Stomach (tissue), 9 donors: ENCODE data around the gene PPP1R12A. TPM values are rescaled to one million over a fixed set of nuclear protein-coding genes. Genes with fewer than 3 reads are reported as not detected.
"Not testable (repeated sequence)": the region's sequence is repeated elsewhere in the genome, so short reads cannot be mapped to it uniquely, and the experiment has no call there.

Experiments used
- DNase-seq, 2 donors: peaks; one replicate each; pipeline versions ENCODE4 v3.0.0 to v3.0.0-alpha.2; 2013 to 2019
- H3K27ac ChIP-seq, 5 donors: fragments of 200-600 bp in 4 of 5; sonication (generic) in 4 of 5; one replicate each; pipeline ENCODE4 v1.5.1; 2013 to 2019; ENCODE audit warnings: mild to moderate bottlenecking in 1 of 5, moderate library complexity in 1 of 5
- H3K27me3 ChIP-seq, 3 donors: fragments of 200-600 bp; sonication (generic); one replicate each; pipeline ENCODE4 v1.5.1; 2017 to 2019; ENCODE audit warnings: mixed run types in 1 of 3
- H3K36me3 ChIP-seq, 4 donors: fragments of 200-600 bp; sonication (generic); 1 replicate in 3 of 4; 2 replicates in 1 of 4; pipeline ENCODE4 v1.5.1; 2016 to 2019
- H3K4me1 ChIP-seq, 4 donors: fragments of 200-600 bp; sonication (generic); one replicate each; pipeline ENCODE4 v1.5.1; 2016 to 2019
- H3K4me3 ChIP-seq, 4 donors: fragments of 200-600 bp; sonication (generic) in 3 of 4; one replicate each; pipeline ENCODE4 v1.5.1; 2016 to 2019; ENCODE audit warnings: mild to moderate bottlenecking in 1 of 4
- H3K9me3 ChIP-seq, 4 donors: fragments of 200-600 bp; sonication (generic); one replicate each; pipeline ENCODE4 v1.5.1; 2016 to 2019
- EP300 ChIP-seq: sonication (generic); formaldehyde crosslinking; IDR thresholded peaks from one replicate; pipeline ENCODE4 v1.6.1; 2017; ENCODE audit warnings: antibody characterized with exemption
- POLR2A ChIP-seq, 4 donors: fragments of 450-650 bp; IDR thresholded peaks; one replicate each; pipeline ENCODE4 v1.6.1; 2016; ENCODE audit warnings: antibody characterized with exemption in 4 of 4, control low read depth in 2 of 4, mild to moderate bottlenecking in 1 of 4, moderate library complexity in 1 of 4
- POLR2AphosphoS5 ChIP-seq, 3 donors: sonication (generic); formaldehyde crosslinking; IDR thresholded peaks; one replicate each; pipeline ENCODE4 v1.6.1; 2016; ENCODE audit warnings: antibody characterized with exemption in 3 of 3
- WGBS, 5 donors: extraction: QIAGEN DNeasy Blood & Tissue Kit in 3 of 5; methylation state at CpG; one replicate each; pipeline versions ENCODE4 v1.1.5 to v1.1.7; 2013 to 2018; 5-methylcytosine and 5-hydroxymethylcytosine counted together
- intact Hi-C: fragments of 100-400 bp; cut with DNase I; formaldehyde crosslinking; loops from one replicate; pipeline ENCODE4 v1.15.1; 2023; ENCODE audit warnings: low total_unique reads
- polyA plus RNA-seq, 3 donors: library from polyadenylated mRNA; stranded (reverse); fragments of 200-250 nt; gene quantifications; one replicate each; pipeline ENCODE4 v1.2.3, GENCODE V29; 2013
- total RNA-seq, 5 donors: library from RNA; depleted of rRNA; stranded (reverse); fragments of >200 nt; gene quantifications; one replicate each; pipeline versions ENCODE4 v1.1.0 to v1.2.3, GENCODE V29; 2014 to 2016
- TF ChIP-seq, protein P1 (sequence below), 7 experiments: fragments of 450-650 bp in 4 of 7; fragments of 200-600 bp in 3 of 7; sonication (generic) in 3 of 7; IDR thresholded peaks; one replicate each; pipeline ENCODE4 v1.5.1; 2016 to 2019; ENCODE audit warnings: antibody characterized with exemption in 7 of 7, control low read depth in 2 of 7, mild to moderate bottlenecking in 1 of 7
- donor health status: healthy with polysubstance abuse.
- donor health status: Bipolar disorder and iron deficiency.
- donor health status: healthy.

PPP1R12A gene
- total and polyA plus RNA-seq, 8 donors, result 7.5 to 425 (median 112) TPM

DNA sequence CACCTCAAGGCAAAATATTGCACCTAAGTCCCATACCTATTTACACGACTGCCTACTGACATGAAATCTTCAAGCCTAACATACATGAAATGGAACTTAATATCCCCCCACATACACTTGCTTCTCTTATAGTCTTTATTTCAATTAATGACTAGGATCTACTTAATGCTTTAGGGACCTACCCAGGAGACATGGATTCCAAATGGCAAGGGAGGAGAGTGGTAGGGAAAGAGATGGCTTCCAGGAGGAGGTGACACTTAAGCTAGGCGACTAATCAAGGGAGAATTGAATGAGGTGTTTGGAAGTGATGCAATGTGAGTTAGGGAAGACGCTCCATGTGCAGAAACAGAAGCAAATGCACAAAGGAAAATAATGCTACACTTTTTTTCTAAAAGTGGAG, 9.7 kb upstream of the PPP1R12A start:
- no peak for DNase-seq
- WGBS, 5 donors, result 85 to 92% (median 85%) methylated on average over 3 of the region's 3 CpGs
- intact Hi-C loops, result no loop called here
- H3K36me3 ChIP-seq, result no peaks in the 10 kb centered on the region
- no peak overlapping the region for H3K27ac ChIP-seq
- H3K4me1 ChIP-seq, result peaks cover 0 to 7% (median 0%) of the 10 kb centered on the region in 4 donors
- H3K9me3 ChIP-seq, result no peaks in the 10 kb centered on the region
- no peaks in the 10 kb centered on the region for H3K27me3 ChIP-seq
- H3K4me3 ChIP-seq, result no peak overlapping the region
- TF ChIP-seq POLR2A (IDR thresholded peaks at IDR 0.05) (no peak), POLR2AphosphoS5 (IDR thresholded peaks at IDR 0.05) (no peak), EP300 (no peak)

DNA sequence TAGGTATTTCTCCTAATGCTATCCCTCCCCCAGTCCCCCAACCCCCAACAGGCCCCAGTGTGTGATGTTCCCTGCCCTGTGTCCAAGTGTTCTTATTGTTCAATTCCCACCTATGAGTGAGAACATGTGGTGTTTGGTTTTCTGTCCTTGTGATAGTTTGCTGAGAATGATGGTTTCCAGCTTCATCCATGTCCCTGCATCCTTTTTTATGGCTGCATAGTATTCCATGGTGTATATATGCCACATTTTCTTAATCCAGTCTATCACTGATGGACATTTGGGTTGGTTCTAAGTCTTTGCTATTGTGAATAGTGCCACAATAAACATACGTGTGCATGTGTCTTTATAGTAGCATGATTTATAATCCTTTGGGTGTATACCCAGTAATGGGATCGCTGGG, 7.9 kb upstream of the PPP1R12A start:
- H3K27me3 ChIP-seq, H3K4me1 ChIP-seq, H3K9me3 ChIP-seq, H3K27ac ChIP-seq, H3K4me3 ChIP-seq, intact Hi-C loops, DNase-seq, H3K36me3 ChIP-seq: not testable (repeated sequence)
- 86 to 100% (median 100%) methylated on average over 2 of the region's 2 CpGs for WGBS, 5 donors

- TF ChIP-seq POLR2A (IDR thresholded peaks at IDR 0.05) (no peak), POLR2AphosphoS5 (IDR thresholded peaks at IDR 0.05) (no peak), EP300 (no peak)
- TF ChIP-seq, protein P1, sequence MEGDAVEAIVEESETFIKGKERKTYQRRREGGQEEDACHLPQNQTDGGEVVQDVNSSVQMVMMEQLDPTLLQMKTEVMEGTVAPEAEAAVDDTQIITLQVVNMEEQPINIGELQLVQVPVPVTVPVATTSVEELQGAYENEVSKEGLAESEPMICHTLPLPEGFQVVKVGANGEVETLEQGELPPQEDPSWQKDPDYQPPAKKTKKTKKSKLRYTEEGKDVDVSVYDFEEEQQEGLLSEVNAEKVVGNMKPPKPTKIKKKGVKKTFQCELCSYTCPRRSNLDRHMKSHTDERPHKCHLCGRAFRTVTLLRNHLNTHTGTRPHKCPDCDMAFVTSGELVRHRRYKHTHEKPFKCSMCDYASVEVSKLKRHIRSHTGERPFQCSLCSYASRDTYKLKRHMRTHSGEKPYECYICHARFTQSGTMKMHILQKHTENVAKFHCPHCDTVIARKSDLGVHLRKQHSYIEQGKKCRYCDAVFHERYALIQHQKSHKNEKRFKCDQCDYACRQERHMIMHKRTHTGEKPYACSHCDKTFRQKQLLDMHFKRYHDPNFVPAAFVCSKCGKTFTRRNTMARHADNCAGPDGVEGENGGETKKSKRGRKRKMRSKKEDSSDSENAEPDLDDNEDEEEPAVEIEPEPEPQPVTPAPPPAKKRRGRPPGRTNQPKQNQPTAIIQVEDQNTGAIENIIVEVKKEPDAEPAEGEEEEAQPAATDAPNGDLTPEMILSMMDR (IDR thresholded peaks at IDR 0.05), result no peak
- Histone ChIP-seq H3K4me1 (peaks cover 0 to 23% (median 15%) of the 10 kb centered on the region in 4 donors), H3K9me3 (no peaks in the 10 kb centered on the region), H3K36me3 (no peaks in the 10 kb centered on the region), H3K4me3 (no peak overlapping the region), H3K27me3 (no peaks in the 10 kb centered on the region), H3K27ac (no peak overlapping the region)
- WGBS, 5 donors, result 78 to 93% (median 80%) methylated on average over 1 of the region's 1 CpG
- intact Hi-C loops, result no loop called here
- DNase-seq, result no peak
Measured at GRCh38 chr12:79939728-79940310, 4.9 kb upstream of the PPP1R12A start.

GRCh38 chr12:79938843-79939242, 3.9 kb upstream of the PPP1R12A start:
- H3K27ac ChIP-seq, result no peak overlapping the region
- DNase-seq, result no peak
- WGBS, 5 donors, result 89 to 98% (median 91%) methylated on average over 1 of the region's 1 CpG
- no peaks in the 10 kb centered on the region for H3K36me3 ChIP-seq
- no peaks in the 10 kb centered on the region for H3K27me3 ChIP-seq
- H3K9me3 ChIP-seq, result no peaks in the 10 kb centered on the region
- intact Hi-C loops, result no loop called here
- no peak for TF ChIP-seq POLR2AphosphoS5 (IDR thresholded peaks at IDR 0.05)
- peaks cover 0 to 23% (median 14%) of the 10 kb centered on the region in 4 donors for H3K4me1 ChIP-seq
- no peak overlapping the region for H3K4me3 ChIP-seq

GRCh38 chr12:79936670-79937069, 1.8 kb upstream of the PPP1R12A start:
- no peaks in the 10 kb centered on the region for H3K9me3 ChIP-seq
- intact Hi-C loops, result no loop called here
- peak overlapping the region in 4 of 5 donors; percentile 95 to 98 (median 97) for H3K27ac ChIP-seq
- H3K4me1 ChIP-seq, result peaks cover 7 to 40% (median 27%) of the 10 kb centered on the region in 4 donors
- no peak for TF ChIP-seq POLR2A (IDR thresholded peaks at IDR 0.05)
- TF ChIP-seq, protein P1 (IDR thresholded peaks at IDR 0.05), result no peak
- no peak for TF ChIP-seq EP300
- TF ChIP-seq POLR2AphosphoS5 (IDR thresholded peaks at IDR 0.05), result no peak
- peak overlapping the region; percentile 77 to 90 (median 89) for H3K4me3 ChIP-seq
- DNase-seq, result no peak
- H3K36me3 ChIP-seq, result no peaks in the 10 kb centered on the region
- WGBS, 5 donors, result 3 to 8% (median 5%) methylated on average over 1 of the region's 1 CpG
- no peaks in the 10 kb centered on the region for H3K27me3 ChIP-seq

DNA sequence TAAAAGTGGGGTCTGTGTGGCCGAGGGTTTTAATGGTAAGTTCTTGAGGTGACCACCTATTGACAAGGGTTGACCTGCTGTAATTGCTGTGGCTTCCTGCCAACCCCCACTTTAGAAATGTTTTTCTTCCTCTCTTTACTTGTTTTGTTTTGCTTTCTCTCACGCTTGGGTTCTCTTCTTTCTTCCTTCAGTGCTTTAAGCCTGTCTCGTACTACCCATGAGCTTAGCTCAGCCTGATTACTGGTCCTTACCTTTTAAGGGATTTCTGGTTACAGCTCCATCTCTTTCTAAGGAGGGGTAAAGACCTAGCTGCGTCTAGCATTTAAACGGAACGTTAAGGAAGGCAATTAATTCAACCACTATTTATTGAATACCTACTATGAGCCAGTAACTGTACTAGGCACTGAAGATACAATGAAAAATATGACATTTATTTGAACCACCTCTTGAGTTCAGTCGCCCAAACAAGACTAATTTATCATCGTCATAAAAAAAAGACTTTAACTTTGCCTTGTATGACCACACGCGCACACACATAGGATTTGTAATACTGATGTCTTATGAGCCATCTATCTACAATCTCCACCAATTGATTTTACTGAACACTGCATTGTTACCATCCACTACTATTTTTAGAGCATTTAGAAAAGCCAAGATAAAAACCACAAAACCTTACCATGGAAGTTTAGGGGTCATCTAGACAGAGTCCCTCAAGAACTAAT, 888 bp upstream of the PPP1R12A start:
- TF ChIP-seq POLR2A (IDR thresholded peaks at IDR 0.05) (no peak), EP300 (no peak), POLR2AphosphoS5 (IDR thresholded peaks at IDR 0.05) (peak in 1 of 3 donors; percentile 3)
- TF ChIP-seq, protein P1 (IDR thresholded peaks at IDR 0.05), result no peak
- Histone ChIP-seq H3K36me3 (no peaks in the 10 kb centered on the region), H3K27me3 (no peaks in the 10 kb centered on the region), H3K4me3 (peak overlapping the region; percentile 77 to 90 (median 89)), H3K4me1 (peaks cover 7 to 49% (median 32%) of the 10 kb centered on the region in 4 donors), H3K27ac (peak overlapping the region; percentile 95 to 98 (median 98)), H3K9me3 (no peaks in the 10 kb centered on the region)
- 8 to 11% (median 10%) methylated on average over 10 of the region's 10 CpGs for WGBS, 5 donors
- intact Hi-C loops, result no loop called here
- peak in 1 of 2 donors; percentile 23 for DNase-seq
